Stimulated activated CD4-positive, alpha-beta T cell treated with anti-CD3 and anti-CD28 coated beads, Interleukin-4, amount 100 ng/mL, for 48 hours (primary cell): ENCODE results near the gene KLHL14.
"Not testable (repeated sequence)": the region's sequence is repeated elsewhere in the genome, so short reads cannot be mapped to it uniquely, and the experiment has no call there.

Source experiments
- DNase-seq, 2 donors: peaks; one replicate each; pipeline ENCODE4 v3.0.0-alpha.2; 2020; ENCODE audit warnings: low read depth in 2 of 2

Gene KLHL14

DNA sequence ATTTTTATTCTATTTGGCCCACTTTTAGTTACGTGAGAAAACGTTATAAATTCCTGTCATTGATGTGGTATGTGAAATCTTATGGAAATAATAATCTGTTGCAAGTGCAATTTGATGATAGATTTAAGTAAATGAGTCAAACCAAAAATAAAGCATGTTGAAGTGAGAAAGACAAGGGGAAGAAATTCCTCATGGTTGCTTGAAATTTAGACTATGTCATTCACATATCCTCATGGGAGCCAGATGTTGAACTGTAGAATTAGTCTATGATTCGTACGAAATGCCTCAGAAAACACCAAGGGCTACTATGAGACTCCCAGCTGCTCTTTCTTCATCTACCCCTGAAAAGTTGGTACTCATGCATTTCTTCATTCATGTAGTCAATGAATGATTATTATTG, 55.7 kb downstream of the KLHL14 start:
- no peak for DNase-seq

DNA sequence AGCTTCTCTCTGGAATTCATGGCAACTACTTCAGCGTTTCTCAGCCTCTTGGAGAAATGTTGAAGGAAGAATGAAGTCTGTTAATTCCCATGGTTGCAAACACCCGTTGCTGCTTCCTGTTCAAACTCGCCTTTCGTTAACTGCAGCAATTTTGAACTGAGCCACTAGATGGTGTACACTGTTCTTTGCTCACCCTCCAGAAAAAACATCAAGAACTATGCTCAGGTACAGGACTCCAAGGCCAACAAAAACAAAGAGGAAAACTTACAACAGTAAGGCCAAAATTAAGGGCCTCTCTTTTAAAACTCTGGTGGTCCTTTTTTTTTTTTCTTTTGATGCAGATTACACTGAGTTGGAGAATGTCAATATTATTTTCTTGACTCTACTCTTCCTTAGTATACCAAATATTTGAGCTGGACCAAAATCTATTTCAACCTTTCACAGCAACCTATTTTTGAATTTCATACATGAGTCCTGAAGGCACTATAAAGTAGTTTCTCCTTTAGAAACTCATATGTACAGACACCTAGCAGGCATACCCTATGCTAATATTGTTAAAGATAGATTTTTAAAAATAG, 58.2 kb downstream of the KLHL14 start:
- peak in 1 of 2 donors; percentile 10 for DNase-seq

- DNase-seq: no peak
Measured at GRCh38 chr18:32712860-32713259, 60.0 kb downstream of the KLHL14 start.

- DNase-seq: no peak
Measured at GRCh38 chr18:32711862-32712261, 61.0 kb downstream of the KLHL14 start.

GRCh38 chr18:32707586-32707985, 65.2 kb downstream of the KLHL14 start:
- no peak for DNase-seq

DNA sequence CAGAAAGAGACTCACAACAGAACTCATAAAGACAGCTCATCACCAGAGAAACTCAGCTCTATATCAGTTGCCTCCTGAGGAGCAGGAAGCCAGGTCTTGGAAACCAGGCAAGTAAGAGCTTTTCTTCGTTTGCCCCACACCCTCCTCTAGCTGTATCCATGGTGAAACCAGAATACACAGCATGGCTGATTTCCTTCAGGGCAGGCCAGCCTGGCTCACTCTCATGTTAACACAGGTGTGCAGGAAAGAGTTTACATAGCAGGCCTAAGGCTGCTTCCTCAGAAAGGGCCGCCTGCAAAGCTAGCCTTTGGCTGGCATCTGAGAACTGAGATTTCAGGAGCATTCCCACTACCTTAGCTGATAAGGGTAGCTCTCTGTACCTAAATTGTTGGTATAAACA, 65.7 kb downstream of the KLHL14 start:
- DNase-seq: no peak

DNA sequence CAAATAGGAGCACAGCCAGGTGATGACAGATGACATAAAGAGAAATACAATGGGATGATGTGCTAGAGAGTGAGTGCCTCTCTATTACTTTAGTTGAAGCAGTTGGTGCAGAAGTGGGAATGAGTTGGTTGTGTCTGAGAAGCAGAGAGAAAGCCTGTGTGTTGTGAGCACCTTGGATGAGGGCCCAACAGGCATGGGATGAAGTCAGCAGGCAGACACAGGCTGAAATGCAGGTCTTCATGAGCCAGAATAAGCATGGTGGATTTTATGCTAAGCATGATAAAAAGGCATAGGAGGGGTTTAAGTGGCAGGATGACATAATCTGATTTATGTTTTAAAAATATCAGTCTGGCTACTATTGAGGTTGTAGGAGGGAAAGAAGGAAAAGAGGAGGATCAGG, 71.5 kb downstream of the KLHL14 start:
- DNase-seq: no peak

GRCh38 chr18:32698153-32698552, 74.7 kb downstream of the KLHL14 start:
- no peak for DNase-seq

- no peak for DNase-seq
Measured at GRCh38 chr18:32696376-32696775, 76.4 kb downstream of the KLHL14 start.

DNA sequence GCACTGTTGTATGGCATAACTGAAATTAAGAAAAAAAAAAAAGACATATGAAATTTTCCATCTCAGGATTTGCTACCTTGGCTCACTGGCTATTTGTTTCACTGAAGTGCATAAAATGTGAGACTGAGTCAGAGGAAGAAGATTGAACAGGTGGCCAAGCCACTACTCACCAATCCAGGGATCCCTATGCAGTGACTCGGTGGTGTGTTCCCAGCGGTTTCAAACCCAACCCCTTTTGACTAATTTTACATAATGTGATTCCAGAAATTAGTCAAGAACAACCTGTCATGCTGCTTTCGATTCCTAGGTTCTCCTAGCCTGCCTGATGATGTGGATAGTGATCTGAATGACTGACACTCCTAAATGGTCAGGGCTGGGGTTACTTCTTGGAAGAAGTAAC, 77.3 kb downstream of the KLHL14 start:
- DNase-seq: no peak

DNA sequence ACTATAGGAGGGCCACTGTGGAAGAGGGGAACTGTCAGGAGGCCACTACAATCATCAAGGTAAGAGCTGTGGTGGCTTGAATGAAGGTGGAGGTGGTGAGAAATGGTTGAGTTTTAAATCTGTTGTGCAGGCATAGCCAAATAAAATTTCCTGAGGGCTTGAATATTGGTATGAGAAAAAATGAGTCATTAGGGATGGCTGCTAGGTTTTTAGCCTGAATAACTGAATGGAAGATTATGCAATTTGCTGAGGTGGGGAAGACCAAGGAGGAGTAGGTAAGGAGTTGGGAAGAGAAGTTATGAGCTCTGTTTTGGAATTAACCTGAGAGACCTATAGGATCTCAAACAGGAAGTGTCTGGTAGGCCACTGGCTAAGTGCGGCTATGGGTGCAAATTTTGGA, 84.0 kb downstream of the KLHL14 start:
- no peak for DNase-seq

GRCh38 chr18:32684940-32685339, 87.9 kb downstream of the KLHL14 start:
- no peak for DNase-seq

GRCh38 chr18:32684096-32684495, 88.7 kb downstream of the KLHL14 start:
- DNase-seq: no peak

GRCh38 chr18:32683044-32683443, 89.8 kb downstream of the KLHL14 start:
- no peak for DNase-seq

DNA sequence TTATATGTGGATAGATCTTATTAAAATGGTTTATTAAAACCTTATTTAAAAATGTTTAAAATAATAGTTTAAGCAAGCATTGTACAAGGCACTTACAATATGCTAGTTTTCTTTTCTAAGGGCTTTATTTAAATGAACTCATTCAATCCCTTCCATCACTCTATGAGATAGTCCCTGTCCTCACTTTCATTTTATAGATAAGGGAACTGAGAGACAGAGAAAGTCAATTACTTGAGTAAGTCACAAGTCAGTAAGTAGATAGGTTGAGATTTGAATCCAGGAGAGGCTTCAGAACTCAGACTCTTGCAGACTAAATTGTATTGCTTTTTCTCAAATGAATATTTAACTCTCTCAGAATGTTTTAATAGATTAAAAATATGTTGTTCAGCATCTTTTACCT, 95.2 kb downstream of the KLHL14 start:
- no peak for DNase-seq

DNA sequence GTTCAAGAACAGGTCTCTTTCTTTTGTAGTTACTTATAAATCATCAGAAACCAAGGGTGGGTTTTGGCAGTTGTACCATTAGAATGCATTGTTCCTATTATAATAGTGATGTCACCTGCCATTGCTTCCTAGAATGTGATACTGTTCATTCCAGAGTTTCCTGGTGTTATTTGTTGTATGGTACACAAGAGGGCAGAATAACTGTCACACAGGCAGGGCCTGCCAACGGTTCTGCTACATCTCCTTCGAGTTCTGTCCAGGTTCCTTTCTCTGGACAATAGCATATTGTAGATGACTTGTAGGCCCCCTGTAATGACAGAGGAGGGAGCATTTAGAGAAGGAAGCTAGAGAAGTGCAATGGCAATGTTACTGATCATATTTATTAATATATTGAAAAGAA, 98.3 kb downstream of the KLHL14 start:
- DNase-seq: no peak

GRCh38 chr18:32672398-32672797, 100.4 kb downstream of the KLHL14 start:
- DNase-seq: no peak

DNA sequence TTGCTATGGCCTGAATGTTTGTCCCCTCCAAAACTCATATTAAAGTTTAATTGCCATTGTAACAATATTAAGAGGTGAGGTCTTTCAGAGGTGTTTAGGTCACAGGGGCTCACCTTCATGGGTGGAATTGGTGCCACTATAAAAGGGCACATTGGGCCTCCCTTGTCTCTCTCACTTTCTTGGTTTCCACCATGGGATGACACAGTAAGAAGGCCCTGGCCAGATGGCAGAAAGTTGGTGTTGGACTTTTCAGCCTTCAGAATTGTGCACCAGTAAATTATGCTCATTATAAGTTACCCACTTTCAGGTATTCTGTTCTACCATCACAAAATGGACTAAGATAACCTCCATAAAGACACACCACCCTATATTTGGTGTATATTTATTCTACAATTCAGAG, 102.1 kb downstream of the KLHL14 start:
- no peak for DNase-seq

DNA sequence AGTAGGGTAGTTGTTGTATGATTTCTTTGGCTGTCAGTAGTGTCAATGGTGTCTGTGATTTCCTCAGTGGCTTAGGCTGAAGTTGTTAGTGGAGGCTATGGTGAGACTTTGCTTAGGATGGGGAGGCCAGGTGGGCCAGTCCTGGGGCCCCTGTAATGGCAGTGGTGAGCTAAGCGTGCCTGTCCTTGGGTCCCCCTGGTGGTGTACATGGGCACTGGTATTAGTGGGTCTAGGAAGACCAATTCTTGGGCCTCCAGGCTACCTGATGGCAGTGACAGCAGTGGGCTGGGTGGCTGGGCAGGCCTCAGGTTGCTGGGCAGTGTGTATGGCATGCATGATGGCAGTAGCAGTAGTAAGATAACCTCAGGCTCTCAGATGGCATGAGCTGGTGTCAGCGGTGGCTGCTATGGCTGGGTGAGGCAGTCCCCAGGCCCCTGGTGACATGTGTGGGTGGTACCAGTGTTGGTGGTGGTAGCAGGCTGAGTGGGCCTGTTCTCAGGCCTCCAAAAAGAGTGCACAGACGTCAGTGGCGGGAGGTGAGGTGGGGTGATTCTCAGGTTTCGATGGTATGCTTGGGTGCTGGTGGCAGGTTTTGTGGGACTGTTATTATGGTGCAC, 103.2 kb downstream of the KLHL14 start:
- no peak for DNase-seq

DNA sequence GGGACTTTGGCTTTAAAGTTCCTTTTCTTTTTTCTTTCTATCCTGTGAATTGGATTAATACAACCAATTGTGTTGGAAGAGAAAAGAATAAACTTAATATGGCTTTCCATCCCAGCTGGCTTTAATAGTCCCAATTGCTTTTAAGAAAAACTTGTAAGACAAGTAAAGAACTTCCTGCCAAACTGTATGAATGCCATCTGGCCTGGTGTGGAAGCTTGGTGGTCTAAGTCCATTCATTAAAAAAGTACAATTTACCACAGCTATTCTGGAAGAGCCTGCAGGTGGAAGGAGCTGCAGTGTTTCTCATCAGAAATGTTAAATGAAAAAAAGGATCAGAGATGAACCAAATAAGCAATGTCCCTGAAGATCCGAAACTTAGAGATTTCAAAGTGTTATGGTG, 103.9 kb downstream of the KLHL14 start:
- DNase-seq: no peak

GRCh38 chr18:32661486-32662299, 111.1 kb downstream of the KLHL14 start:
- DNase-seq: no peak

- DNase-seq: not testable (repeated sequence)
Measured at GRCh38 chr18:32654507-32654906, 118.3 kb downstream of the KLHL14 start.

- not testable (repeated sequence) for DNase-seq
Measured at GRCh38 chr18:32637659-32638058, 135.2 kb downstream of the KLHL14 start.
